H1 (cell line): Measurements from ENCODE around the gene ZSCAN20.

Experiments used
- HDAC2 ChIP-seq, 2 experiments: fragments of 300-600 bp in 1 of 2; sonication (generic) in 1 of 2; IDR thresholded peaks; 2 replicates each; pipeline ENCODE4 v1.6.1; 2011 to 2012; ENCODE audit warnings: low read depth in 2 of 2, low read length in 2 of 2, mild to moderate bottlenecking in 2 of 2, moderate library complexity in 2 of 2, borderline replicate concordance in 1 of 2, inconsistent platforms in 1 of 2
- RXRA ChIP-seq: IDR thresholded peaks from 2 replicates; pipeline ENCODE4 v1.6.1; 2011; ENCODE audit warnings: low read depth, mild to moderate bottlenecking, low read length, moderate library complexity; ENCODE audit not compliant: insufficient read depth
- TF ChIP-seq, protein P1 (sequence below), 3 experiments: IDR thresholded peaks; 1 replicate in 2 of 3; 2 replicates in 1 of 3; pipeline versions ENCODE4 v1.5.1 to v1.6.1; 2011; ENCODE audit warnings: low read length in 3 of 3, mild to moderate bottlenecking in 3 of 3, inconsistent platforms in 2 of 3, low read depth in 1 of 3, moderate library complexity in 1 of 3; ENCODE audit not compliant: insufficient read depth in 1 of 3; ENCODE audit errors: control extremely low read depth in 1 of 3
- TF ChIP-seq, protein P2 (sequence below): IDR thresholded peaks from 2 replicates; pipeline ENCODE4 v1.6.1; 2012; ENCODE audit warnings: inconsistent platforms

DNA sequence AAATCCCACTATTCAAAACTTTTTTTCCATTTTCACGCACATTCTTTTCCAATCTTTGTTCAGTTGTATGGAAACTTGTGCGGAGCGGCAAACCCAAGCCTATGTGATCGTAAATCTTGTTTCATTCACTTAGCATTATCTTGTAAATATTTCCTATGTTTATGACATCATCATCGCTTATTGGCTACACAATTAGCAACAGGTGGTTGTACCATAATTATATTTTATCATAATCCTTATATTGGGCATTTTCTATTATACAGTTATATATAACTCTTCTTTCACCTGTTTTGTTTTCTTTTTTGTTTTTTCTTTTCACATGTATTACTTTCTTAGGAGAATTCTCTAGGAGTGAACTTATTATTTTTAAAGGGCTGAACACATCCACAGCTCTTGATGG is 65.4 kb downstream of the ZSCAN20 start:
- TF ChIP-seq, protein P1, sequence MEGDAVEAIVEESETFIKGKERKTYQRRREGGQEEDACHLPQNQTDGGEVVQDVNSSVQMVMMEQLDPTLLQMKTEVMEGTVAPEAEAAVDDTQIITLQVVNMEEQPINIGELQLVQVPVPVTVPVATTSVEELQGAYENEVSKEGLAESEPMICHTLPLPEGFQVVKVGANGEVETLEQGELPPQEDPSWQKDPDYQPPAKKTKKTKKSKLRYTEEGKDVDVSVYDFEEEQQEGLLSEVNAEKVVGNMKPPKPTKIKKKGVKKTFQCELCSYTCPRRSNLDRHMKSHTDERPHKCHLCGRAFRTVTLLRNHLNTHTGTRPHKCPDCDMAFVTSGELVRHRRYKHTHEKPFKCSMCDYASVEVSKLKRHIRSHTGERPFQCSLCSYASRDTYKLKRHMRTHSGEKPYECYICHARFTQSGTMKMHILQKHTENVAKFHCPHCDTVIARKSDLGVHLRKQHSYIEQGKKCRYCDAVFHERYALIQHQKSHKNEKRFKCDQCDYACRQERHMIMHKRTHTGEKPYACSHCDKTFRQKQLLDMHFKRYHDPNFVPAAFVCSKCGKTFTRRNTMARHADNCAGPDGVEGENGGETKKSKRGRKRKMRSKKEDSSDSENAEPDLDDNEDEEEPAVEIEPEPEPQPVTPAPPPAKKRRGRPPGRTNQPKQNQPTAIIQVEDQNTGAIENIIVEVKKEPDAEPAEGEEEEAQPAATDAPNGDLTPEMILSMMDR (IDR thresholded peaks at IDR 0.05; ENCODE audit: control extremely low read depth in 1 of 3, insufficient read depth in 1 of 3, low read depth in 1 of 3, low read length in 3 of 3) = no peak
- TF ChIP-seq, protein P2, sequence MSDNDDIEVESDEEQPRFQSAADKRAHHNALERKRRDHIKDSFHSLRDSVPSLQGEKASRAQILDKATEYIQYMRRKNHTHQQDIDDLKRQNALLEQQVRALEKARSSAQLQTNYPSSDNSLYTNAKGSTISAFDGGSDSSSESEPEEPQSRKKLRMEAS = no peak
- TF ChIP-seq HDAC2 (IDR thresholded peaks at IDR 0.05; ENCODE audit: borderline replicate concordance in 1 of 2, low read depth in 2 of 2, low read length in 2 of 2) (no peak), RXRA (no peak)
